GM12864 (cell line): ENCODE data around the gene TP53BP1.
A peak's percentile ranks its signal among the peaks of the same experiment; 100 is the strongest.

ENCODE experiments used
- DNase-seq: peaks from one replicate; pipeline ENCODE4 v3.0.0-alpha.2; 2011; ENCODE audit warnings: low read depth
- H3K4me3 ChIP-seq: 2 replicates; pipeline ENCODE4 v1.5.1; 2011; ENCODE audit warnings: mild to moderate bottlenecking, low read depth, low read length, control low read depth
- TF ChIP-seq, protein P1 (sequence below): IDR thresholded peaks from 2 replicates; pipeline ENCODE4 v1.5.1; 2011; ENCODE audit warnings: low read depth, mild to moderate bottlenecking, moderate library complexity, low read length, control low read depth, inconsistent platforms; ENCODE audit errors: missing control alignments

Gene TP53BP1

GRCh38 chr15:43382310-43382709, 110.6 kb downstream of the TP53BP1 start:
- no peak for DNase-seq
- no peak overlapping the region for H3K4me3 ChIP-seq
- TF ChIP-seq, protein P1, sequence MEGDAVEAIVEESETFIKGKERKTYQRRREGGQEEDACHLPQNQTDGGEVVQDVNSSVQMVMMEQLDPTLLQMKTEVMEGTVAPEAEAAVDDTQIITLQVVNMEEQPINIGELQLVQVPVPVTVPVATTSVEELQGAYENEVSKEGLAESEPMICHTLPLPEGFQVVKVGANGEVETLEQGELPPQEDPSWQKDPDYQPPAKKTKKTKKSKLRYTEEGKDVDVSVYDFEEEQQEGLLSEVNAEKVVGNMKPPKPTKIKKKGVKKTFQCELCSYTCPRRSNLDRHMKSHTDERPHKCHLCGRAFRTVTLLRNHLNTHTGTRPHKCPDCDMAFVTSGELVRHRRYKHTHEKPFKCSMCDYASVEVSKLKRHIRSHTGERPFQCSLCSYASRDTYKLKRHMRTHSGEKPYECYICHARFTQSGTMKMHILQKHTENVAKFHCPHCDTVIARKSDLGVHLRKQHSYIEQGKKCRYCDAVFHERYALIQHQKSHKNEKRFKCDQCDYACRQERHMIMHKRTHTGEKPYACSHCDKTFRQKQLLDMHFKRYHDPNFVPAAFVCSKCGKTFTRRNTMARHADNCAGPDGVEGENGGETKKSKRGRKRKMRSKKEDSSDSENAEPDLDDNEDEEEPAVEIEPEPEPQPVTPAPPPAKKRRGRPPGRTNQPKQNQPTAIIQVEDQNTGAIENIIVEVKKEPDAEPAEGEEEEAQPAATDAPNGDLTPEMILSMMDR = no peak

GRCh38 chr15:43378601-43379000, 114.4 kb downstream of the TP53BP1 start:
- no peak overlapping the region for H3K4me3 ChIP-seq
- TF ChIP-seq, protein P1 = no peak
- no peak for DNase-seq

DNA sequence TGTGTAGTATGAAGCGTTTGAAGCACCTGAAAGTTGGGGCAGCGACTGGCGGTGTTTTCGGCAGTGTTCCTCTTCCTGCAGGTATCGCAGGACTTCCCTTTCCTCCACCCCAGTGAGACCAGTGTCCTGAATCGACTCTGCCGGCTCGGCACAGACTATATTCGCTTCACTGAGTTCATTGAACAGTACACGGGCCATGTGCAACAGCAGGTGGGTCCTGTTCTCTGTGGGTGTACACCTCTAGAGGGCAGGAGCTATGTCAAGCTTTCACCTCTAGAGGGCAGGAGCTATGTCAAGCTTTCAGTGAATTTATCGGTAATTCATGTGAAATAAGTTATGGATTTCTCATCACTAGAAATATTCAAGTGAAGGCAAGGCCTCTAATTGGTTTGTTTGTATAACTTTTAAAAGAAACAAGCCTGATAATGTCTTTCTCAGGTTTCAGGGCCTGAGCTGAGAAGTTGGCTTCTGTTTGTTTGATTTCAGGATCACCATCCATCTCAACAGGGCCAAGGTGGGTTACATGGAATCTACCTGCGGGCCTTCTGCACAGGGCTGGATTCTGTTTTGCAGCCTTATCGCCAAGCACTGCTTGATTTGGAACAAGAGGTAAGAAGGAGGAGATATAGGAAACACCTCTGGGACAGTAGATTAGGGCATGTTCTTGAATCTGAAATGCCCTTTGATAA, 116.8 kb downstream of the TP53BP1 start:
- TF ChIP-seq, protein P1 = peak; percentile 85
- no peak overlapping the region for H3K4me3 ChIP-seq
- peak; percentile 37 for DNase-seq

GRCh38 chr15:43370975-43371974, 121.7 kb downstream of the TP53BP1 start, which contains the start of the genes TUBGCP4 and ZSCAN29:
Gene TUBGCP4 (plus strand): TSS chr15:43371101. CDS start chr15:43371355, 254 bp downstream.
Gene ZSCAN29 (minus strand): TSS chr15:43371043. CDS start chr15:43369913, 1,130 bp downstream.
- peak within 1 kb of the TSS; percentile 88 for H3K4me3 ChIP-seq
- TF ChIP-seq, protein P1 = peak; percentile 60
- peak; percentile 29 for DNase-seq

DNA sequence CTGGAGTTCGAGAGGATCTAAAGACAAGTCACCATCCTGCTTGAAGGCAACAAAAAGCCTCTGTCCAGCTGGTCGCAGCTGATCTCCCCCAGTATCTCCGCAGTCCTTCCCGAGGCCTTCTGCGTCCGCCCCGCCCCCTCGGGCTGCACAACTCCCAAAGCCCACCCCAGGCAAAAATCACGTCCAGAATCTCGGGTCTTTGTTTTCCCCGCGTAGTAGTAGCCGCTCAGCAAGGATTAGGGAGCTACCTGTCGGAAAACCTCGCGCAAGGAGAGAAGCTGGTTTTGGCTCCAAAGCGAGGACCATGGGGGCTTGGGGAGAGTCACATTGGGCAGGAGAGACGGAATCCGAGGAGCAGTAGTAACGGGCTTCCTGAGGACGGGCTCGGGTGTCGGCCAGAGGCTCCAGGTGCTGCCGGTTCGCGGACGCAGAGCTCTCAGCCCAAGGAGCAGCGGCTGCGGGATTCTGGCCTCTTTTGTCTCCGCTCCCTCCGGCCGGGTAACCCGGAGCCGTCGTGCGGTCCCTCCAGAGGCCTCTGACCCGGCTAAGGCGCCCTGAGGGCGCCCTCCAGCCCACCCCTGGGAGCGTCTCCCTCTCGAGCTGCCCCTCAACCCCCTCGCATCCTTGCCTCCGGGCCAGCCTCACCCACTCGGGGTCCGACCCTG, 122.5 kb downstream of the TP53BP1 start:
- peak overlapping the region; percentile 88 for H3K4me3 ChIP-seq
- DNase-seq = no peak
- TF ChIP-seq, protein P1 = no peak

- no peak for DNase-seq
- no peak overlapping the region for H3K4me3 ChIP-seq
- TF ChIP-seq, protein P1 = no peak
Observed at GRCh38 chr15:43361313-43361903, 131.5 kb downstream of the TP53BP1 start.
